ENCODE results near the gene EPS8L2. TPM values are rescaled to one million over a fixed set of nuclear protein-coding genes. Genes with fewer than 3 reads are reported as not detected.

Gene EPS8L2
- total RNA-seq (10 to 100 TPM in 1 of 7 donors, 1 to 10 TPM in 6; 4.2 to 14.7 (median 7.0) TPM), polyA plus RNA-seq (10 to 100 TPM in 1 of 3 donors, 1 to 10 TPM in 2; 7.3 to 11.6 (median 8.5) TPM)
- long read RNA-seq, donor 1, partial matches to known transcripts = 0 of 1 reads
- long read RNA-seq, donor 1, other reads (novel, unspliced or antisense) = 0 of 1 reads
- long read RNA-seq, donor 2, partial matches to known transcripts = 0 of 1 reads
- long read RNA-seq, donor 2, other reads (novel, unspliced or antisense) = 0 of 1 reads

DNA sequence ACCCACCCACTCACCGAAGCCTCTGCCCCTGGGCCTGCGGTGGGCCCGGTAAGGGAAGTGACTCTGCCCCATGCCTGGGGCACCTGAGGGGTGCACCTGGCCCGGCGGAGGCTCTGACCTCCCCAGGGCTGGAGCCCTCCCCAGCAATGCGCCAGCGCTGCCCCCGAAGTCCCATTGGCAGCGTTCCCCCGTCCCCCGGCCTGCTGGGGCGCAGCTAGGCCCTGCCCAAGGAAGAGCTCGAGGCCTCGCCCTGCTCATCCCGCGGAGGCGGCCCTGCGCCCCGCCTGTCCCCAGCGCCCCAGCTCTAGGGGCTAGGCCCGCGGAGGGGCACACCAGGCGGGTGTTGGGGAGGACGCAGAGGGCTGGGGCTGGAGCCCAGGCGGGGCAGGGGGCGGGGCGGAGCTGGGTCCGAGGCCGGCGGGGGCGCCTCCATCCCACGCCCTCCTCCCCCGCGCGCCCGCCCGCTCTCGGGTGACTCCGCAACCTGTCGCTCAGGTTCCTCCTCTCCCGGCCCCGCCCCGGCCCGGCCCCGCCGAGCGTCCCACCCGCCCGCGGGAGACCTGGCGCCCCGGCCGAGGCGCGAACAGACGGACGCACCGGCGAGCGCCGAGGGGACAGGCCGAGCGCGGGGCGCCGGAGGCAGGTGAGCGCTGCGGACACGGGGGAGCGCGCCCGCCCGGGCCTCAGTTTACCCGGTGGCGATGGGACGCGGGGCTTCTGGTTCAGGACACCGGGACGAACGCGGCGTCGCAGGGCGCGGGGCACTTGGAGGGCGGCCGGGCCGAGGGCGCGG, at the start of gene EPS8L2:
Gene EPS8L2, plus strand, starts transcription at position 586 of the 793 bp plus-strand sequence. CDS start 3,177 bp downstream, outside the sequence.
- H3K9me3 ChIP-seq = no peaks in the 10 kb centered on the region
- 5 to 18% (median 10%) methylated on average over 25 to 90 of the region's 90 CpGs for WGBS, 5 donors
- peak; percentile 81 for DNase-seq
- peaks cover 21 to 69% (median 47%) of the 10 kb centered on the region in 6 donors for H3K4me1 ChIP-seq
- H3K27me3 ChIP-seq (replicated peaks in 1 of 7) = peaks cover 0 to 56% (median 42%) of the 10 kb centered on the region in 7 donors
- H3K4me3 ChIP-seq = peak within 1 kb of the TSS in 6 of 8 donors; percentile 11 to 64 (median 23)
- TF ChIP-seq, protein P1, sequence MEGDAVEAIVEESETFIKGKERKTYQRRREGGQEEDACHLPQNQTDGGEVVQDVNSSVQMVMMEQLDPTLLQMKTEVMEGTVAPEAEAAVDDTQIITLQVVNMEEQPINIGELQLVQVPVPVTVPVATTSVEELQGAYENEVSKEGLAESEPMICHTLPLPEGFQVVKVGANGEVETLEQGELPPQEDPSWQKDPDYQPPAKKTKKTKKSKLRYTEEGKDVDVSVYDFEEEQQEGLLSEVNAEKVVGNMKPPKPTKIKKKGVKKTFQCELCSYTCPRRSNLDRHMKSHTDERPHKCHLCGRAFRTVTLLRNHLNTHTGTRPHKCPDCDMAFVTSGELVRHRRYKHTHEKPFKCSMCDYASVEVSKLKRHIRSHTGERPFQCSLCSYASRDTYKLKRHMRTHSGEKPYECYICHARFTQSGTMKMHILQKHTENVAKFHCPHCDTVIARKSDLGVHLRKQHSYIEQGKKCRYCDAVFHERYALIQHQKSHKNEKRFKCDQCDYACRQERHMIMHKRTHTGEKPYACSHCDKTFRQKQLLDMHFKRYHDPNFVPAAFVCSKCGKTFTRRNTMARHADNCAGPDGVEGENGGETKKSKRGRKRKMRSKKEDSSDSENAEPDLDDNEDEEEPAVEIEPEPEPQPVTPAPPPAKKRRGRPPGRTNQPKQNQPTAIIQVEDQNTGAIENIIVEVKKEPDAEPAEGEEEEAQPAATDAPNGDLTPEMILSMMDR (IDR thresholded peaks at IDR 0.05 in 8 of 11, conservative IDR thresholded peaks at IDR 0.05 in 3 of 11) = no peak
- TF ChIP-seq POLR2AphosphoS5 (IDR thresholded peaks at IDR 0.05) (peak in 2 of 3 donors; percentile 12 to 53), POLR2A (IDR thresholded peaks at IDR 0.05) (no peak)
- peak within 1 kb of the TSS in 6 of 8 donors; percentile 3 to 43 (median 9) for H3K27ac ChIP-seq
- H3K36me3 ChIP-seq = peaks cover 0 to 38% (median 2%) of the 10 kb centered on the region in 6 donors
- intact Hi-C loops (cut with DNase I; ENCODE audit: low total_unique reads) = no loop called here

DNA sequence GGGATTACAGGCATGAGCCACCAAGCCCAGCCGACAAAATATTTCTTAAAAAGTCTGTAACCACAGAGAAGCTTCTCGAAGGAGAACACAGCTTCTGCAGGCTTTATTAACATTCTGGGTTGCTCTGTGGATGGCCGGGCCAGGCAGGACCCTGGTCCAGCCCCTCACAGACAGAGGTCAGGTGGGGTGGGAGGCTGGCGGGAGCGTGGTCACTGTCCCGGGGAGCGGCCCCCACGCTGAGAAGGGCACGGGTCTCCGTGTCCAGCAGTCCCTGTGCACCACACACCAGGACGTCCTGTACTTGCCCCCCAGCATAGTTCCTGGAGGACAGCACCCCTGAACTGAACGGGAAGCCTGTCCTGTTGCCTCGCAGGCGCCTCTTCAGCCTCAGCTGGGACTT, 49.6 kb upstream of the EPS8L2 start:
- 89 to 94% (median 91%) methylated on average over 10 to 14 of the region's 14 CpGs for WGBS, 5 donors
- no peak for DNase-seq
- Histone ChIP-seq H3K9me3 (no peaks in the 10 kb centered on the region), H3K27ac (no peak overlapping the region), H3K4me3 (no peak overlapping the region), H3K27me3 (replicated peaks in 1 of 7) (no peaks in the 10 kb centered on the region), H3K36me3 (peaks cover 0 to 100% (median 27%) of the 10 kb centered on the region in 6 donors), H3K4me1 (peaks cover 0 to 39% (median 16%) of the 10 kb centered on the region in 6 donors)
- TF ChIP-seq, protein P1 (IDR thresholded peaks at IDR 0.05 in 8 of 11, conservative IDR thresholded peaks at IDR 0.05 in 3 of 11) = no peak
- TF ChIP-seq POLR2A (IDR thresholded peaks at IDR 0.05) = no peak
- TF ChIP-seq POLR2AphosphoS5 (IDR thresholded peaks at IDR 0.05) = peak in 1 of 3 donors; percentile 28
- intact Hi-C loops (cut with DNase I; ENCODE audit: low total_unique reads) = no loop called here

DNA sequence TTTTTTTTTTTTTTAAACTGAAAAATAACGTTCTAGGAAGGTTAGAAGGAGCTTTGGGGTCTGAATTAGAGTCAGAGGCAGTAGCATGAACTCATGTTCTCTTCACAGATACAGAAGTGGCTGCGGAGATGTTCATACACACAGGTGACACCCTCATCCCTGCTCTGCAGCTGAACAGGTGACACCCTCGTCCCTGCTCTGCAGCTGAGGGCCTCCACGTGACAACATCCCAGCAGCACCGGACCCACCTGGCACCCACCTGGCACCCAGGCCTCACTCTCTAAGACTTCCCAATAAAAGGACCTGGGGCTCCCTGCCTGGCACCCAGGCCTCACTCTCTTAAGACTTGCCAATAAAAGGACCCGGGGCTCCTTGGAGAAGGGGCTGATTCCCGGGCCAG, 49.2 kb upstream of the EPS8L2 start:
- WGBS, 5 donors = 86 to 95% (median 89%) methylated on average over 7 of the region's 7 CpGs
- H3K27me3 ChIP-seq (replicated peaks in 1 of 7) = no peaks in the 10 kb centered on the region
- TF ChIP-seq POLR2A (IDR thresholded peaks at IDR 0.05) = no peak
- TF ChIP-seq, protein P1 (IDR thresholded peaks at IDR 0.05 in 8 of 11, conservative IDR thresholded peaks at IDR 0.05 in 3 of 11) = no peak
- TF ChIP-seq POLR2AphosphoS5 (IDR thresholded peaks at IDR 0.05) = no peak
- H3K9me3 ChIP-seq = no peaks in the 10 kb centered on the region
- no peak overlapping the region for H3K4me3 ChIP-seq
- H3K27ac ChIP-seq = no peak overlapping the region
- peaks cover 0 to 42% (median 18%) of the 10 kb centered on the region in 6 donors for H3K4me1 ChIP-seq
- no peak for DNase-seq
- intact Hi-C loops (cut with DNase I; ENCODE audit: low total_unique reads) = no loop called here
- H3K36me3 ChIP-seq = peaks cover 0 to 100% (median 23%) of the 10 kb centered on the region in 6 donors

DNA sequence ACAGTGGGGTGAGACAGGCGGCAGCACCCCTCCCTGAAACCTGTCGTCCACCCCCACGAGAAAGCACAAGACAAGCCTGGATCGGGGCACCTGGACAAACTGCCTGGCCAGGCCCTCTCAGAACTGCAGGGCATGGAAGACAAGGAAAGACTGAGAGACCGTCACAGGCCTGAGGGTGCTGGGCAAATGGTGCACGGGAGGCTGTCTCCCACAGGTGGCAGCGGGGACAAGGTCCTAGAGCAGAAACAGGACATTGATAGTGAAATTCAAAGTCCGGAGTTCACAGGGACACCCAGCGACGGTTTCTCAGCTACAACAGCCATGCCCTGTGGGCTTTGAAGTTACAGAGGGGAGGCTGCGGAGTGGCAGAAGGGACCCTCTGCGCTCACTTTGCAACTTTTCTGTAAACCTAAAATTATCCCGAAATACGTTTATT, 48.3 kb upstream of the EPS8L2 start:
- H3K4me1 ChIP-seq = peaks cover 4 to 51% (median 20%) of the 10 kb centered on the region in 6 donors
- TF ChIP-seq POLR2A (IDR thresholded peaks at IDR 0.05) (no peak), POLR2AphosphoS5 (IDR thresholded peaks at IDR 0.05) (no peak)
- TF ChIP-seq, protein P1 (IDR thresholded peaks at IDR 0.05 in 8 of 11, conservative IDR thresholded peaks at IDR 0.05 in 3 of 11) = no peak
- WGBS, 5 donors = 84 to 88% (median 86%) methylated on average over 14 of the region's 14 CpGs
- no peak for DNase-seq
- peaks cover 0 to 98% (median 22%) of the 10 kb centered on the region in 6 donors for H3K36me3 ChIP-seq
- H3K4me3 ChIP-seq = no peak overlapping the region
- H3K9me3 ChIP-seq = no peaks in the 10 kb centered on the region
- H3K27ac ChIP-seq = peak overlapping the region in 4 of 8 donors; percentile 13 to 63 (median 24)
- no peaks in the 10 kb centered on the region for H3K27me3 ChIP-seq (replicated peaks in 1 of 7)
- intact Hi-C loops (cut with DNase I; ENCODE audit: low total_unique reads) = no loop called here

Data from spleen (tissue), 13 donors.